IMR-90 (cell line): ENCODE data around the gene SYNGR3.

Source experiments
- CTCF ChIP-seq: conservative IDR thresholded peaks from 2 replicates; pipeline ENCODE4 v1.5.1; 2012; ENCODE audit warnings: mild to moderate bottlenecking, low read depth, low read length, improper control_type of control experiment
- MAZ ChIP-seq: IDR thresholded peaks from 2 replicates; pipeline ENCODE4 v1.6.1; 2012; ENCODE audit warnings: low read depth, mild to moderate bottlenecking, low read length, improper control_type of control experiment, moderate library complexity, borderline replicate concordance
- POLR2A ChIP-seq: IDR thresholded peaks from 2 replicates; pipeline ENCODE4 v1.6.1; 2012; ENCODE audit warnings: mild to moderate bottlenecking, low read depth, low read length
- RFX5 ChIP-seq: IDR thresholded peaks from 2 replicates; pipeline ENCODE4 v1.8.0; 2012; ENCODE audit warnings: low read depth, mild to moderate bottlenecking, low read length, moderate library complexity
- SMC3 ChIP-seq: fragments of 150-350 bp; IDR thresholded peaks from 2 replicates; pipeline ENCODE4 v1.6.1; 2016; ENCODE audit warnings: low read depth, mild to moderate bottlenecking, antibody characterized with exemption, low read length, moderate library complexity
- USF2 ChIP-seq: fragments of 150-350 bp; IDR thresholded peaks from 2 replicates; pipeline ENCODE4 v1.6.1; 2017; ENCODE audit warnings: mild to moderate bottlenecking, antibody characterized with exemption, low read length, low read depth

- no peak for TF ChIP-seq CTCF
- no peak for TF ChIP-seq MAZ
- TF ChIP-seq POLR2A: no peak
- no peak for TF ChIP-seq SMC3
- no peak for TF ChIP-seq USF2
- no peak for TF ChIP-seq RFX5
These were observed 47.3 kb downstream of the SYNGR3 start for GRCh38 chr16:2037115-2037514.
